Esophagus muscularis mucosa (tissue), 4 donors: Measurements from ENCODE around the gene SGK1. TPM values are rescaled to one million over a fixed set of nuclear protein-coding genes. Genes with fewer than 3 reads are reported as not detected.

Experiments used
- DNase-seq: peaks from one replicate; pipeline ENCODE4 v3.0.0-alpha.2; 2017; ENCODE audit errors: extremely low spot score
- H3K27ac ChIP-seq, 4 donors: fragments of 200-600 bp; sonication (generic); replicated peaks in 1 of 4; 1 replicate in 3 of 4; 2 replicates in 1 of 4; pipeline ENCODE4 v1.5.1; 2016 to 2019; ENCODE audit warnings: mild to moderate bottlenecking in 1 of 4
- H3K27me3 ChIP-seq, 4 donors: fragments of 200-600 bp; sonication (generic); one replicate each; pipeline versions ENCODE4 v1.5.1 to v1.6.0; 2016 to 2019
- H3K36me3 ChIP-seq, 4 donors: fragments of 200-600 bp; sonication (generic); one replicate each; pipeline ENCODE4 v1.5.1; 2016 to 2019
- H3K4me1 ChIP-seq, 4 donors: fragments of 200-600 bp; sonication (generic); one replicate each; pipeline ENCODE4 v1.5.1; 2016 to 2019
- H3K4me3 ChIP-seq, 4 donors: fragments of 200-600 bp; sonication (generic); 1 replicate in 2 of 4; 2 replicates in 2 of 4; pipeline ENCODE4 v1.5.1; 2016 to 2019; ENCODE audit warnings: mild to moderate bottlenecking in 4 of 4, moderate library complexity in 1 of 4
- H3K9me3 ChIP-seq, 4 donors: fragments of 200-600 bp; sonication (generic); 1 replicate in 3 of 4; 2 replicates in 1 of 4; pipeline ENCODE4 v1.5.1; 2016 to 2019
- CTCF ChIP-seq, 3 experiments: fragments of 200-600 bp in 2 of 3; fragments of 450-650 bp in 1 of 3; sonication (generic) in 2 of 3; IDR thresholded peaks; one replicate each; pipeline ENCODE4 v1.5.1; 2017 to 2019; ENCODE audit warnings: antibody characterized with exemption in 3 of 3, mild to moderate bottlenecking in 2 of 3, moderate library complexity in 1 of 3
- EP300 ChIP-seq: sonication (generic); formaldehyde crosslinking; IDR thresholded peaks from one replicate; pipeline ENCODE4 v1.6.1; 2017; ENCODE audit warnings: antibody characterized with exemption
- POLR2A ChIP-seq: fragments of 450-650 bp; IDR thresholded peaks from one replicate; pipeline ENCODE4 v1.6.1; 2017; ENCODE audit warnings: antibody characterized with exemption, moderate library complexity, mild to moderate bottlenecking, low read depth
- POLR2AphosphoS5 ChIP-seq, 2 donors: sonication (generic); formaldehyde crosslinking; IDR thresholded peaks; one replicate each; pipeline ENCODE4 v1.6.1; 2017; ENCODE audit warnings: antibody characterized with exemption in 2 of 2
- WGBS: methylation state at CpG from one replicate; pipeline ENCODE4 v1.1.5; 2018; 5-methylcytosine and 5-hydroxymethylcytosine counted together
- intact Hi-C: fragments of 100-400 bp; cut with DNase I; formaldehyde crosslinking; loops from one replicate; pipeline ENCODE4 v1.15.1; 2023
- small RNA-seq, 3 donors: library from RNA; depleted of rRNA; stranded (forward); fragments of <200 nt; gene quantifications; one replicate each; pipeline ENCODE3, GENCODE V24; 2016
- total RNA-seq, 4 donors: library from RNA; depleted of rRNA; stranded (reverse); fragments of >200 nt; gene quantifications; one replicate each; pipeline versions ENCODE4 v1.1.0 to v1.2.1, GENCODE V29; 2016

The SGK1 gene
- total RNA-seq, 4 donors from 2014 or later = 30.7 to 52.8 (median 43.9) TPM

GRCh38 chr6:134122775-134123174 lies 195.1 kb downstream of the SGK1 start:
- intact Hi-C loops = no loop called here
- WGBS = 89% methylated on average over 1 of the region's 1 CpG
- Histone ChIP-seq H3K36me3 (no peaks in the 10 kb centered on the region), H3K4me3 (no peak overlapping the region), H3K9me3 (no peaks in the 10 kb centered on the region), H3K27me3 (no peaks in the 10 kb centered on the region), H3K27ac (no peak overlapping the region), H3K4me1 (peaks cover 0 to 9% (median 2%) of the 10 kb centered on the region in 4 donors)
- TF ChIP-seq CTCF (IDR thresholded peaks at IDR 0.05) = no peak
- TF ChIP-seq POLR2A = no peak
- TF ChIP-seq EP300 = no peak
- TF ChIP-seq POLR2AphosphoS5 (IDR thresholded peaks at IDR 0.05) = no peak
- DNase-seq = no peak

GRCh38 chr6:134119486-134119885 lies 198.4 kb downstream of the SGK1 start:
- intact Hi-C loops = no loop called here
- TF ChIP-seq POLR2A = no peak
- no peak for TF ChIP-seq CTCF (IDR thresholded peaks at IDR 0.05)
- peaks cover 0 to 9% (median 2%) of the 10 kb centered on the region in 4 donors for H3K4me1 ChIP-seq

More at GRCh38 chr6:134119486-134119885, 198.4 kb downstream of the SGK1 start:
- H3K4me3 ChIP-seq = no peak overlapping the region
- H3K9me3 ChIP-seq = no peaks in the 10 kb centered on the region
- no peaks in the 10 kb centered on the region for H3K36me3 ChIP-seq
- peaks cover 0 to 10% (median 0%) of the 10 kb centered on the region in 4 donors for H3K27me3 ChIP-seq
- DNase-seq = peak; percentile 31
- H3K27ac ChIP-seq = no peak overlapping the region

Small RNA genes within 50 kb of the gene (small RNA-seq; reads per million reads assigned to genes)
- gene RF00019 (0 reads per million in 3 donors), gene RN7SL408P (0 reads per million in 3 donors), gene RNA5SP218 (36.6 to 117 (median 42.8) reads per million in 3 donors), gene RPS29P32 (0 reads per million in 3 donors)
